Loucy (cell line): ENCODE measurements around the gene MAN1B1.
A peak's percentile ranks its signal among the peaks of the same experiment; 100 is the strongest.

Experiments used
- H2AFZ ChIP-seq: fragments of 200-600 bp; sonication (generic); 2 replicates; pipeline ENCODE4 v1.6.0; 2016; ENCODE audit warnings: antibody characterized with exemption, mild to moderate bottlenecking, low read length, moderate library complexity
- H3F3A ChIP-seq: fragments of 200-600 bp; 2 replicates; pipeline ENCODE4 v1.6.0; 2016; ENCODE audit warnings: antibody characterized with exemption, low read depth, mild to moderate bottlenecking
- H3K27me3 ChIP-seq: fragments of 200-600 bp; sonication (generic); 2 replicates; pipeline ENCODE4 v1.6.1; 2014; ENCODE audit warnings: low read length, mild to moderate bottlenecking; ENCODE audit not compliant: insufficient read depth, poor library complexity, severe bottlenecking
- H3K36me3 ChIP-seq: fragments of 200-600 bp; sonication (generic); 2 replicates; pipeline ENCODE4 v1.6.1; 2016; ENCODE audit warnings: low read length; ENCODE audit not compliant: insufficient read depth
- H3K4me1 ChIP-seq: fragments of 200-600 bp; sonication (generic); 2 replicates; pipeline ENCODE4 v1.5.1; 2014; ENCODE audit warnings: low read length, mild to moderate bottlenecking; ENCODE audit not compliant: insufficient read depth, poor library complexity, severe bottlenecking
- H3K4me2 ChIP-seq: fragments of 200-600 bp; sonication (generic); 2 replicates; pipeline ENCODE4 v1.6.0; 2014; ENCODE audit warnings: antibody characterized with exemption, low read length, low read depth, mild to moderate bottlenecking; ENCODE audit not compliant: poor library complexity, severe bottlenecking
- H3K4me3 ChIP-seq: fragments of 200-600 bp; sonication (generic); 2 replicates; pipeline ENCODE4 v1.5.1; 2014; ENCODE audit warnings: low read length, mild to moderate bottlenecking, mixed read lengths; ENCODE audit not compliant: poor library complexity, severe bottlenecking
- H3K79me2 ChIP-seq: fragments of 200-600 bp; sonication (generic); 2 replicates; pipeline ENCODE4 v1.6.1; 2014; ENCODE audit warnings: low read length; ENCODE audit not compliant: insufficient read depth
- H3K9ac ChIP-seq: fragments of 200-600 bp; sonication (generic); 2 replicates; pipeline ENCODE4 v1.6.0; 2014; ENCODE audit warnings: mild to moderate bottlenecking, low read depth, low read length, moderate library complexity; ENCODE audit not compliant: poor library complexity, severe bottlenecking
- H3K9me2 ChIP-seq: fragments of 200-600 bp; sonication (generic); replicated peaks from 2 replicates; pipeline ENCODE4 v1.6.1; 2016; ENCODE audit warnings: low read depth, low read length, mixed read lengths
- H3K9me3 ChIP-seq: fragments of 200-600 bp; sonication (generic); 2 replicates; pipeline ENCODE4 v1.6.1; 2014; ENCODE audit warnings: mild to moderate bottlenecking, antibody characterized with exemption, low read length, low read depth; ENCODE audit not compliant: insufficient read depth
- H4K20me1 ChIP-seq: fragments of 200-600 bp; sonication (generic); 2 replicates; pipeline ENCODE4 v1.6.0; 2014; ENCODE audit warnings: antibody characterized with exemption, low read length, mild to moderate bottlenecking; ENCODE audit not compliant: insufficient read depth, poor library complexity, severe bottlenecking
- CTCF ChIP-seq: fragments of 200-600 bp; sonication (generic); conservative IDR thresholded peaks from 2 replicates; pipeline ENCODE4 v1.5.1; 2014; ENCODE audit warnings: mild to moderate bottlenecking, antibody characterized with exemption, low read length
- EZH2phosphoT487 ChIP-seq: fragments of 200-600 bp; IDR thresholded peaks from 2 replicates; pipeline ENCODE4 v1.6.1; 2018; ENCODE audit warnings: antibody characterized with exemption, mild to moderate bottlenecking, moderate library complexity, borderline replicate concordance

MAN1B1 gene

DNA sequence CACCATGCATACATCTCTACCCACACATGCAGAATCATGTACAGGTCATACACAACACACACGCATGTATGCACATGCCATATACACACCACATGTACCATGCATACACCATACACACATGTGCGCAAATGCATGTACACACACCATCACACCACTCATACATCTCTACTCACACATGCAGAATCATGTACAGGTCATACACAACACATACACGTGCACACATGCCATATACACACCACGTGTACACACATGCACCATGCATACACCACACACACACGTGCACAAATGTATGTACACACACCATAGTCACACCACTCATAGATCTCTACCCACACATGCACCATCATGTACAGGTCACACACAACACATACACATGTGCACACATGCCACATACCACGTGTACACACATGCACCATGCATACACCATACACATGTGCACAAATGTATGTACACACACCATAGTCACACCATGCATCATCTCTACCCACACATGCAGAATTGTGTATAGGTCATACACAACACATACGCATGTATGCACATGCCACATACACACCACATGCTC is 66.1 kb downstream of the MAN1B1 start:
- H3K4me1 ChIP-seq = peaks cover 7% of the 10 kb centered on the region
- H3F3A ChIP-seq = 0 out of 2 replicates have a peak, but pooled peaks cover 4% of the 10 kb centered on the region
- H3K4me2 ChIP-seq = no peak overlapping the region
- H3K9ac ChIP-seq = no peak overlapping the region
- no peaks in the 10 kb centered on the region for H3K9me3 ChIP-seq
- no peaks in the 10 kb centered on the region for H3K9me2 ChIP-seq
- H3K79me2 ChIP-seq = no peaks in the 10 kb centered on the region
- no peak overlapping the region for H2AFZ ChIP-seq
- H3K4me3 ChIP-seq = no peak overlapping the region
- H4K20me1 ChIP-seq = no peaks in the 10 kb centered on the region
- TF ChIP-seq CTCF (no peak), EZH2phosphoT487 (no peak)
- no peaks in the 10 kb centered on the region for H3K27me3 ChIP-seq
- no peaks in the 10 kb centered on the region for H3K36me3 ChIP-seq

DNA sequence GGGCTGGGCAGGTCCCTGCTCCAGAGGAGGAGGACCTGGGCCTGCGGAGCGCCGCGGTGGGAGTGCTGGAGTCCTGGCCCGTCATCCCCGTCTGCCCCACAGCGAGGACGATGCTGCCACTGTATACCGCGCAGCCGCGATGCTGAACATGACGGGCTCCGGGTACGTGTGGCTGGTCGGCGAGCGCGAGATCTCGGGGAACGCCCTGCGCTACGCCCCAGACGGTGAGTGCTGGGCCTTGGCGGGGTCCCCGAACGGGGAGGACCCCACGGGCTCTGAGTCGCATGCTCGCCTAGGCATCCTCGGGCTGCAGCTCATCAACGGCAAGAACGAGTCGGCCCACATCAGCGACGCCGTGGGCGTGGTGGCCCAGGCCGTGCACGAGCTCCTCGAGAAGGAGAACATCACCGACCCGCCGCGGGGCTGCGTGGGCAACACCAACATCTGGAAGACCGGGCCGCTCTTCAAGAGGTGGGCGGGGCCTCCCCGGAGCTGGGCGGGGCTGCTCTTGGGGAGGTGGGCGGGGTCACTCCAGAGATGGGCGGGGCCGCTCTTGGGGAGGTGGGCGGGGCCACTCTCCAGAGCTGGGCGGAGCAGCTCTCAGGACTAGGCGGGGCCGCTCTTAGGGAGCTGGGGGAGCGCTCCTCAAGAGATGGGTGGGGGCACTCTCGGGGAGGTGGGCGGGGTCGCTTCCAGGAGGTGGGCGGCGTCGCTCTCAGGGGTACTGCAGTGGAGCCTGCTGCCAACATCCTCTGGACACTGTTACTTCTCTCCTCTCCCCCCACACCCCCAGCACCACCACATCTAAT is 70.0 kb downstream of the MAN1B1 start:
- Histone ChIP-seq H3K4me3 (no peak overlapping the region), H3K79me2 (no peaks in the 10 kb centered on the region), H3K4me1 (peaks cover 28% of the 10 kb centered on the region), H3K9ac (no peak overlapping the region), H4K20me1 (no peaks in the 10 kb centered on the region), H3F3A (no peaks in the 10 kb centered on the region), H3K9me2 (no peaks in the 10 kb centered on the region), H3K27me3 (no peaks in the 10 kb centered on the region), H3K4me2 (no peak overlapping the region), H3K9me3 (no peaks in the 10 kb centered on the region), H2AFZ (no peak overlapping the region), H3K36me3 (no peaks in the 10 kb centered on the region)
- TF ChIP-seq EZH2phosphoT487 (no peak), CTCF (no peak)

- no peaks in the 10 kb centered on the region for H3K79me2 ChIP-seq
- no peaks in the 10 kb centered on the region for H3K36me3 ChIP-seq
- H3K4me2 ChIP-seq = peak overlapping the region; percentile 84
- no peak overlapping the region for H2AFZ ChIP-seq
- H3K9ac ChIP-seq = no peak overlapping the region
- peaks cover 28% of the 10 kb centered on the region for H3K4me1 ChIP-seq
- peak overlapping the region; percentile 55 for H3K4me3 ChIP-seq
- H3K27me3 ChIP-seq = no peaks in the 10 kb centered on the region
- no peaks in the 10 kb centered on the region for H3K9me3 ChIP-seq
- H4K20me1 ChIP-seq = no peaks in the 10 kb centered on the region
- TF ChIP-seq EZH2phosphoT487 = no peak
- no peak for TF ChIP-seq CTCF
- no peaks in the 10 kb centered on the region for H3K9me2 ChIP-seq
- H3F3A ChIP-seq = no peaks in the 10 kb centered on the region
Observed at GRCh38 chr9:137157618-137158415, 71.0 kb downstream of the MAN1B1 start.
